ENCODE measurements around the gene CNFN.

CNFN gene

DNA sequence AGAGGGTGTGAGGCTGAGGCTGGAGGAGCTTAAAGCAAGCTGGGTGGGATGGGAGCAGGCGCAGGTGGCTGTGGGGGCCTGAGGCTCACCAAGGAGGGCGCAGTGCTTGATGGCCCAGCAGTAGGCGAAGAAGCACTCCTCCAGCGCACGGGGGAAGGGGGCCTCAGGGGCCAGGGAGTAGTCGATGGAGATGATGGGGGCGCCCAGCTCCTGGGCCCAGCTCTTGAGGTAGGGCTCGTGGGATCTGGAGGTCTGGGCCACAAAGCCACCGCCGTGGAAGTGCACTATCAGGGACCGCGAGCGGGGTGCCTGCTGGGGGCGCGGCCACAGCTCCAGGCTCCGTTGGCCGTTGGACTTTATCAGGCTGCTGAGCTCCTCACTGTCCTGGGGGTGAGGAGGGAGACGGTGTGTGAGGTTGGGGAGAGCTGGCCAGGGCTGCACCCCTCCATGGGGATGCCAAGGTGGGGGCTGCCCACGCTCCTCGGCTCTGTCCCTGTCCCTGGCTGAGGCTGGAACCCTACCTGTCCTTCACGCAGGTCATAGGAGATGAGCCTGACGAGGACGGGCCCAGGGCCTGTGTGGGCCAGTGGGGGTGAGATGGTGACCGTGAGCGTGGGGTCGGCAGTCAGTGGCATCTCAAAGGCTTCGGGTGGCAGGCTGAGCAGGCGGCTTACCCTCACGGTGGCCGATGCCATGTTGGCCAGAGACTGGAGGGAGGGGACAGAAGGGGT is 17.2 kb upstream of the CNFN start:
- TF ChIP-seq, protein P1, sequence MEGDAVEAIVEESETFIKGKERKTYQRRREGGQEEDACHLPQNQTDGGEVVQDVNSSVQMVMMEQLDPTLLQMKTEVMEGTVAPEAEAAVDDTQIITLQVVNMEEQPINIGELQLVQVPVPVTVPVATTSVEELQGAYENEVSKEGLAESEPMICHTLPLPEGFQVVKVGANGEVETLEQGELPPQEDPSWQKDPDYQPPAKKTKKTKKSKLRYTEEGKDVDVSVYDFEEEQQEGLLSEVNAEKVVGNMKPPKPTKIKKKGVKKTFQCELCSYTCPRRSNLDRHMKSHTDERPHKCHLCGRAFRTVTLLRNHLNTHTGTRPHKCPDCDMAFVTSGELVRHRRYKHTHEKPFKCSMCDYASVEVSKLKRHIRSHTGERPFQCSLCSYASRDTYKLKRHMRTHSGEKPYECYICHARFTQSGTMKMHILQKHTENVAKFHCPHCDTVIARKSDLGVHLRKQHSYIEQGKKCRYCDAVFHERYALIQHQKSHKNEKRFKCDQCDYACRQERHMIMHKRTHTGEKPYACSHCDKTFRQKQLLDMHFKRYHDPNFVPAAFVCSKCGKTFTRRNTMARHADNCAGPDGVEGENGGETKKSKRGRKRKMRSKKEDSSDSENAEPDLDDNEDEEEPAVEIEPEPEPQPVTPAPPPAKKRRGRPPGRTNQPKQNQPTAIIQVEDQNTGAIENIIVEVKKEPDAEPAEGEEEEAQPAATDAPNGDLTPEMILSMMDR (IDR thresholded peaks at IDR 0.05; ENCODE audit: insufficient read depth, low read length, missing control alignments), result no peak

DNA sequence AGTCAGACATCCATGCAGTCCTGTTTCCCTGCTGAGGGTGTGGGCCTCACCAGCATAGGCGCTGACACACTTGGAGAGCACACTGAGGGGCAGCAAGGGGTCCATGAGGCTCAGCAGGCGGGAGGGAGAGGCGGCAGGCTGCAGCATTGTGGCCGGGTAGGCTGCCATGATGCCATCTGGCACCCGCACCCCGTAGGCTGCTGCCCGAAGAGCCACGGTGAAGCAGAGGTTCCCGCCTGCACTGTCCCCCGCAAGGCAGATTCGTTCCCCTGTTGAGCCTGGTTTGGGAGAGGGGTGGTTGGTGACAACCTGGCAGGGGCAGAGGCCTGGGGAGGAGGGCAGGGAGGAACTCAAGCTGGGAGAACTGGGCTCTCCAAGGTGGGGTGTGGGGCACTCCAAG is 16.0 kb upstream of the CNFN start:
- POLR2A ChIA-PET, result no interaction called here
- no peak for DNase-seq (ENCODE audit: low read depth, low spot score)

More for the DNA sequence above, 17.2 kb upstream of the CNFN start:
- ChIA-PET POLR2A (no interaction called here), CTCF (interaction anchor here (1.6 kb wide), 2 partner anchors 9 to 10 kb away, joined by 4 to 7 read pairs; no protein-coding TSS in a partner anchor)
- no peak overlapping the region for H3K4me3 ChIP-seq (ENCODE audit: low read depth, low read length)
- no peak for DNase-seq (ENCODE audit: low read depth, low spot score)

DNA sequence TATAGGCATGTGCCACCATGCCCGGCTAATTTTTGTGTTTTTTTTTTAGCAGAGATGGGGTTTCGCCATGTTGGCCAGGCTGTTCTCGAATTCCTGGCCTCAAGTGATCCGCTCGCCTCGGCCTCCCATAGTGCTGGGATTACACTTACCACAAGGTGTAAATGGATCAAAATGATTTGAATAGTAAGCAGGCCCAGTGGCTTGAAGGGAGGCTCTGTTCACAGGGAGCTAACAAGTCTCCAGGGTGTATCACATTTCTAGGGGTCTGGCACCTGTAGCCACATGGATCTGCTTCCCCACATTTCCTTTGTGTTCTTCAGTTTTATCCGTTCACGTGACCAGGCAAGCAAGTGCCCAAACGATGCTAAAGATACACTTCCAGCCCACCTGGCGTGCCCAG is 13.5 kb upstream of the CNFN start:
- CTCF ChIA-PET, result interaction anchor here (0.9 to 1.3 kb wide), 2 partner anchors 35 to 98 kb away, joined by 3 to 4 read pairs; no protein-coding TSS in a partner anchor
- TF ChIP-seq, protein P1 (IDR thresholded peaks at IDR 0.05; ENCODE audit: insufficient read depth, low read length, missing control alignments), result no peak
- H3K4me3 ChIP-seq (ENCODE audit: low read depth, low read length), result no peak overlapping the region
- no peak for DNase-seq (ENCODE audit: low read depth, low spot score)
- POLR2A ChIA-PET, result no interaction called here

More for the DNA sequence above, 16.0 kb upstream of the CNFN start:
- H3K4me3 ChIP-seq (ENCODE audit: low read depth, low read length), result no peak overlapping the region
- TF ChIP-seq, protein P1 (IDR thresholded peaks at IDR 0.05; ENCODE audit: insufficient read depth, low read length, missing control alignments), result no peak
- CTCF ChIA-PET, result interaction anchor here (1.6 kb wide), 2 partner anchors 9 to 10 kb away, joined by 4 to 7 read pairs; no protein-coding TSS in a partner anchor

DNA sequence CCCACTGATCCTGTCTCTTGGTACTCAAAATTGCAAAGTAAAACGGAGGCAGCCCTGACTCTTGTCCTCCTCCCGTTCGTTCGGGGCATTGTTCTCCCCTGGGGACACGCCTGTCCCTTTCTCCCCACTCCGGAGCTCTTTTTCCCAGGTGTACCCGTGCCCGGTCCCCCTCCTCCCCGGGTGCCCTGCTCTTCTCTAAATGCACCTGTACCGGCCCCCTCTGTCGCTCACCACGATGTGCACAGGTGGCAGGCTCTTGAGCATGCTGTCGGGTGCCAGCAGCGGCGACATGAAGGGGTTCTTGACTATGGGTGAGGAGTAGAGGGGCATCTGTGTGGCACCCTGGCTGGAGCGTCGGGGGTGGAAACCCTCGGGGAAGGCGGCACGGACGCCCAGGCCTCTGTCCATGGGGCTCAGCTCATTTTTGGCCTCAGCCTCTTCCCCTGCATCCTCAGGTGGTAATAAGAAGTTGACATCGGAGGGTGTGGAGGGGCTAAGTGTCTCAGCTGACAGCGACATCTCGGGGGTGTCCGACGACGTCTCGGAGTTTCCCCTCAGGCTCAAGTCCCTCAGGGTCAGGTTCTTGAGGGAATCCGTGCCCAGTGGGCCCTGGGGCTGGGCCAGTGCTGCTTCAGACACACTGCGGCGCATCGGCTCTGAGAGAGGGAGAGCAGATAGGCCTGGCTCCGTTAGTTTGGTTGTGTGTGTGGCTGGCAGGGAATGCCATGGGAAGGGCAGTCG is 12.4 kb upstream of the CNFN start:
- TF ChIP-seq, protein P1 (IDR thresholded peaks at IDR 0.05; ENCODE audit: insufficient read depth, low read length, missing control alignments), result no peak
- no peak for DNase-seq (ENCODE audit: low read depth, low spot score)
- no peak overlapping the region; the same call in 1 of the 2 replicates for H3K4me3 ChIP-seq (ENCODE audit: low read depth, low read length)
- ChIA-PET POLR2A (no interaction called here), CTCF (interaction anchor here (2.3 to 3.7 kb wide), 5 partner anchors 9 to 21 kb away, joined by 8 to 34 read pairs (median 13); no protein-coding TSS in a partner anchor)

DNA sequence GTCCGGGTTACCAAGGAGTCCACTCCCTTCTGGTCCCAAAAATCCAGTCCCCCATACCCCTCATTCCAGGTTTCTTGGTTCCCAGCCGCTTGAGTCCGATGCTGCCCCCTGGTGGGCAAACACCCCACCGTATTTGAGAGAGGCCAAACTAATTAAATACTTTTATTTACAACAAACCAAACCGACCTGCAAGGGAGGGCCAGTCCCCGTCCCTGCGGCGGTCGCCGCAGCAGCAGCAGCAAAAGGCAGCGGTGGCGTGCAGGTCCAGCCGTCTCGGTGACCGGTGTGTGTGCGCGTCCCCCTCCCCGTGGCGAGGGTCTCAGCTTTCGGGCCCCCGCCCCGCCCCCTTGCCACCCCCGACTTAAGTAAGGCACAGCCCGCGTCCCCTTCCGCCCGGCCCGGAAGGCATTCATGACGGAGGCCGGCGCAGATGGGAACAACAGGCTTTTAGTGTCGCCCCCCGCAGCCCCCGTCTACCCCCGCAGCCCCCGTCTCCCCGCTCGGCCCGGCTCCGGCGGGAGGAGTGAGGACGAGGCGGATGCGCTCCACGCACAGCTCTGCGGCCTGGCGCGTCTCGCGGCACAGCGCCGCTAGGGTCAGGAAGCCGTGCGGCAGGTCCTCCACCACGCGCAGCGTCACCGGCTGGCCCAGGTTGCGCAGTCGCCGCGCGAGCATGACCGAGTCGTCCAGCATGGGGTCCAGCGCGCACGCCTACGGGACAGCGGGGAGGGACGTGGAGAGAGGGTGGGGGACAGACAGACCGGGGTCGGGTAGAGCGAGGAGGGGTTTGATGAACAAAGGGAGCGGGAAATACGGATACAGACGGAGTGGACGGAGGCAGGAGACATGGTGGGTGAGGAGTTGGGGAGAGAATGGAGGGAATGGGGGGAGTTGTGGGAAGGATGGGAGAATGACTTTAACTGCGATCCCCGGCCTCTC is 11.5 kb upstream of the CNFN start:
- TF ChIP-seq, protein P1 (IDR thresholded peaks at IDR 0.05; ENCODE audit: insufficient read depth, low read length, missing control alignments), result peak; percentile 74
- POLR2A ChIA-PET, result no interaction called here
- CTCF ChIA-PET, result interaction anchor here (0.8 to 3.7 kb wide), 26 partner anchors 10 to 323 kb away, joined by 3 to 34 read pairs (median 6); partner anchors contain the start of genes CIC and POU2F2
- peak overlapping the region; percentile 61 for H3K4me3 ChIP-seq (ENCODE audit: low read depth, low read length)
- DNase-seq (ENCODE audit: low read depth, low spot score), result no peak
